H7 (cell line): ENCODE results near the gene CEP170. TPM values are rescaled to one million over a fixed set of nuclear protein-coding genes. Genes with fewer than 3 reads are reported as not detected.
"Not testable (repeated sequence)": the region's sequence is repeated elsewhere in the genome, so short reads cannot be mapped to it uniquely, and the experiment has no call there.

ENCODE experiments used
- DNase-seq: peaks from one replicate; pipeline ENCODE4 v3.0.0; 2012
- H3K27me3 ChIP-seq: 2 replicates; pipeline ENCODE4 v1.6.0; 2011; ENCODE audit warnings: mild to moderate bottlenecking, low read length; ENCODE audit not compliant: control insufficient read depth, insufficient read depth
- H3K36me3 ChIP-seq: replicated peaks from 2 replicates; pipeline ENCODE4 v1.5.1; 2011; ENCODE audit warnings: low read length; ENCODE audit not compliant: control insufficient read depth, insufficient read depth
- H3K4me3 ChIP-seq: 2 replicates; pipeline ENCODE4 v1.5.1; 2011; ENCODE audit warnings: low read depth, mild to moderate bottlenecking, control low read depth, low read length, moderate library complexity; ENCODE audit not compliant: insufficient read depth
- total RNA-seq: library from RNA; depleted of rRNA; stranded (reverse); fragments of >200 nt; shearing (Covaris generic); gene quantifications from 2 replicates; pipeline ENCODE4 v1.2.3, GENCODE V29; 2014

Gene CEP170
- total RNA-seq, 1 experiment from 2014 or later: 113 TPM

GRCh38 chr1:243233908-243234307 is 21.2 kb downstream of the CEP170 start:
- DNase-seq: no peak
- Histone ChIP-seq H3K4me3 (no peak overlapping the region), H3K36me3 (no peaks in the 10 kb centered on the region), H3K27me3 (no peaks in the 10 kb centered on the region)

GRCh38 chr1:243230914-243231313 is 24.2 kb downstream of the CEP170 start:
- no peak for DNase-seq
- Histone ChIP-seq H3K36me3 (no peaks in the 10 kb centered on the region), H3K4me3 (no peak overlapping the region), H3K27me3 (no peaks in the 10 kb centered on the region)

- Histone ChIP-seq H3K4me3 (no peak overlapping the region), H3K27me3 (no peaks in the 10 kb centered on the region), H3K36me3 (no peaks in the 10 kb centered on the region; the same call in 1 of the 2 replicates)
- DNase-seq: no peak
Observed at GRCh38 chr1:243229526-243229925, 25.6 kb downstream of the CEP170 start.

- Histone ChIP-seq H3K36me3 (no peaks in the 10 kb centered on the region; the same call in 1 of the 2 replicates), H3K4me3 (no peak overlapping the region), H3K27me3 (no peaks in the 10 kb centered on the region)
- no peak for DNase-seq
Observed at GRCh38 chr1:243227622-243228021, 27.5 kb downstream of the CEP170 start.

- no peak overlapping the region for H3K4me3 ChIP-seq
- peaks cover 2% of the 10 kb centered on the region for H3K36me3 ChIP-seq
- H3K27me3 ChIP-seq: no peaks in the 10 kb centered on the region
- no peak for DNase-seq
Observed at GRCh38 chr1:243218059-243218458, 37.0 kb downstream of the CEP170 start.

- DNase-seq: no peak
- Histone ChIP-seq H3K27me3 (no peaks in the 10 kb centered on the region), H3K4me3 (no peak overlapping the region), H3K36me3 (peaks cover 2% of the 10 kb centered on the region)
Observed at GRCh38 chr1:243217349-243217748, 37.7 kb downstream of the CEP170 start.

GRCh38 chr1:243216741-243217140 is 38.3 kb downstream of the CEP170 start:
- no peak for DNase-seq
- Histone ChIP-seq H3K36me3 (peaks cover 2% of the 10 kb centered on the region), H3K4me3 (no peak overlapping the region), H3K27me3 (no peaks in the 10 kb centered on the region)

- H3K27me3 ChIP-seq, DNase-seq, H3K4me3 ChIP-seq, H3K36me3 ChIP-seq: not testable (repeated sequence)
Observed at GRCh38 chr1:243215276-243215875, 39.7 kb downstream of the CEP170 start.

GRCh38 chr1:243213045-243213787 is 41.9 kb downstream of the CEP170 start:
- no peaks in the 10 kb centered on the region for H3K36me3 ChIP-seq
- H3K4me3 ChIP-seq: no peak overlapping the region
- no peaks in the 10 kb centered on the region for H3K27me3 ChIP-seq
- DNase-seq: no peak

- not testable (repeated sequence) for H3K36me3 ChIP-seq, H3K4me3 ChIP-seq, H3K27me3 ChIP-seq, DNase-seq
Observed at GRCh38 chr1:243211984-243212383, 43.1 kb downstream of the CEP170 start.

GRCh38 chr1:243205026-243205501 is 50.0 kb downstream of the CEP170 start:
- not testable (repeated sequence) for H3K27me3 ChIP-seq, H3K36me3 ChIP-seq, DNase-seq, H3K4me3 ChIP-seq

GRCh38 chr1:243204336-243204735 is 50.7 kb downstream of the CEP170 start:
- DNase-seq, H3K27me3 ChIP-seq, H3K4me3 ChIP-seq, H3K36me3 ChIP-seq: not testable (repeated sequence)

- DNase-seq, H3K27me3 ChIP-seq, H3K36me3 ChIP-seq, H3K4me3 ChIP-seq: not testable (repeated sequence)
Observed at GRCh38 chr1:243203196-243203595, 51.9 kb downstream of the CEP170 start.

GRCh38 chr1:243201316-243201715 is 53.8 kb downstream of the CEP170 start:
- H3K36me3 ChIP-seq, H3K4me3 ChIP-seq, DNase-seq, H3K27me3 ChIP-seq: not testable (repeated sequence)

- H3K4me3 ChIP-seq, DNase-seq, H3K36me3 ChIP-seq, H3K27me3 ChIP-seq: not testable (repeated sequence)
Observed at GRCh38 chr1:243197524-243197923, 57.6 kb downstream of the CEP170 start.
